ENCODE data around the gene MKLN1. TPM values are rescaled to one million over a fixed set of nuclear protein-coding genes. Genes with fewer than 3 reads are reported as not detected.

MKLN1 gene
- total RNA-seq, 3 donors from 2014 or later = 78.1 to 113 (median 80.3) TPM

DNA sequence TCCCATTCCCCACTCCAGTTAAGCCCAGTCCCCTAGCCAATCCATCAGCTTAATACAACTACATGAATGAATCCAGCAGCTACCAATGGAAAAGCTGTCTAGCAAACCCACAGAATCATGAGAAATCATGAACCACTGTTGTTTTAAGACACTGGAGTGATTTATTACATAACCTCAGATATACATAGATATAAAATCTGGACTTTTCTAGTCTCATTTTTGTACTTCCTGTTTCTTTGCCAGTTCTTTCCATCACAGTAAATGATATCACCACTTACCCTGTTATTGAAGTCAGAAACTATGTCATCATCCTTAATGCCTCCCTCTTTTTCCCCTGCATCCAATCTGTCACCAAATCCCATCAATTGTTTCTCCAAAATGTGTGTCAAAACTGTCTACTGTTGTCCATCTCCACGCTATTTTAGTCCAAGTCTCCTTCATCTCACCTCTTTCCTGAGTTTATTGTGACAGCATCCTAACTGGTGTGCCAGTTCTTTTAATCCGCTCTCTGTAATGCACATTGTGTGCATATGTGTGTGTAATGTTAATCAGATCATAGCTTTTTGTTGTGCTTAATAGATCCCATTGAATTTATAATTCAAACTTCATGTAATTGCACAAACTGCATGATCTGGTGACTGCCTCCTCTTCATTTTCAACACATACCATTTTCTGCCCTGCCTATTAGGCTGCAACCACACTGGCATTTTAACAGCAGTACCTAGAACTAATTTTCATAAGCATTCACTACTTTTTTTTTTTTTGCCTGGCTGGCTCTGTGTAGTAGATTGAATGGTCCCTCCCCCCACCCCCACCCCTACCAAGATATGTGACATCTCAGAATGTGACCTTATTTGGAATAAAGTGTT lies 56.0 kb downstream of the MKLN1 start:
- intact Hi-C loops (cut with DNase I; ENCODE audit: low total_unique reads) = no loop called here
- H3K9me3 ChIP-seq = no peaks in the 10 kb centered on the region
- no peaks in the 10 kb centered on the region for H3K36me3 ChIP-seq
- no peaks in the 10 kb centered on the region for H3K4me1 ChIP-seq
- no peak for TF ChIP-seq POLR2A (IDR thresholded peaks at IDR 0.05)
- no peak for TF ChIP-seq POLR2AphosphoS5 (IDR thresholded peaks at IDR 0.05)
- TF ChIP-seq, protein P1, sequence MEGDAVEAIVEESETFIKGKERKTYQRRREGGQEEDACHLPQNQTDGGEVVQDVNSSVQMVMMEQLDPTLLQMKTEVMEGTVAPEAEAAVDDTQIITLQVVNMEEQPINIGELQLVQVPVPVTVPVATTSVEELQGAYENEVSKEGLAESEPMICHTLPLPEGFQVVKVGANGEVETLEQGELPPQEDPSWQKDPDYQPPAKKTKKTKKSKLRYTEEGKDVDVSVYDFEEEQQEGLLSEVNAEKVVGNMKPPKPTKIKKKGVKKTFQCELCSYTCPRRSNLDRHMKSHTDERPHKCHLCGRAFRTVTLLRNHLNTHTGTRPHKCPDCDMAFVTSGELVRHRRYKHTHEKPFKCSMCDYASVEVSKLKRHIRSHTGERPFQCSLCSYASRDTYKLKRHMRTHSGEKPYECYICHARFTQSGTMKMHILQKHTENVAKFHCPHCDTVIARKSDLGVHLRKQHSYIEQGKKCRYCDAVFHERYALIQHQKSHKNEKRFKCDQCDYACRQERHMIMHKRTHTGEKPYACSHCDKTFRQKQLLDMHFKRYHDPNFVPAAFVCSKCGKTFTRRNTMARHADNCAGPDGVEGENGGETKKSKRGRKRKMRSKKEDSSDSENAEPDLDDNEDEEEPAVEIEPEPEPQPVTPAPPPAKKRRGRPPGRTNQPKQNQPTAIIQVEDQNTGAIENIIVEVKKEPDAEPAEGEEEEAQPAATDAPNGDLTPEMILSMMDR (IDR thresholded peaks at IDR 0.05) = no peak
- no peaks in the 10 kb centered on the region for H3K27me3 ChIP-seq
- no peak overlapping the region for H3K4me3 ChIP-seq
- H3K27ac ChIP-seq = no peak overlapping the region
- DNase-seq (ENCODE audit: low spot score in 2 of 2) = no peak

DNA sequence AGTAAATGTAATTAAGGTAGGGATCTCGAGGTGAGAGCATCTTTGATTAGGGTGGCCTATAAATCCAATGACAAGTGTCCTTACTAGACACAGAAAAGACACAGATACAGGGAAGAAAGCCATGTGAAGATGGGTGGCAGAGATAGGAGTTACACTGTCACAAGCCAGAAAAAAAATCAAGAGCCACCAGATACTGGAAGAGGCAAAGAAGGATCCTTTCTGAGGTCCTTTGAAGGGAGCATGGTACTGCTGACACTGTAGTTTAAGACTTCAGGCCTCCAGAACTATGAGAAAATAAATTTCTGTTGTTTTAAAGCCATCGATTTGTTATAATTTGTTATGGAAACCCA lies 56.6 kb downstream of the MKLN1 start:
- H3K9me3 ChIP-seq = no peaks in the 10 kb centered on the region
- H3K4me1 ChIP-seq = no peaks in the 10 kb centered on the region
- intact Hi-C loops (cut with DNase I; ENCODE audit: low total_unique reads) = no loop called here

DNA sequence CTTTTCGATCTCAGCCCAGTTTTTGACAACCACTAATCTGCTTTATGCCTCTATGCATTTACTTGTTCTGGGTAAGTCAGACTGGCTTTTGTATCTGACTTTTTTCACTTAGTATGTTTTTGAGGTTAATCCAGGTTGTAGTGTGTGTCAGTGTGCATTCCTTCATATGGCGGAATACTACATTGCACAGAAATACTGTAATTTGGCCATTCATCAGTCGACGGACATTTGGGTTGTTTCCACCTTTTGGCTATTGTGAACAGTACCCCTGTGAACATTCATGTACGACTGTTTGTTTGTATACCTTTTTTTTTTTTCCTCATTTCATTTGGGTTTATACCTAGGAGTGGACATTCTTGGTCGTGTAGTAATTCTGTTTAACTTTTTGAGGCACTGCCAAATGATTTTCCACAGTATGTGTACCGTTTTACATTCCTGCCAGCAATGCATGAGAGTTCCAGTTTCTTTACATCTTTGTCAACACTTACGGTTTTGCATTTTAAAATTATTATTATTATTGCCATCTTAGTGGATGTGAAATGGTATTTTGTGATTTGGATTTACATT lies 57.4 kb downstream of the MKLN1 start:
- DNase-seq (ENCODE audit: low spot score in 2 of 2) = no peak
- Histone ChIP-seq H3K36me3 (no peaks in the 10 kb centered on the region), H3K4me3 (no peak overlapping the region), H3K27me3 (no peaks in the 10 kb centered on the region), H3K9me3 (no peaks in the 10 kb centered on the region), H3K4me1 (no peaks in the 10 kb centered on the region), H3K27ac (no peak overlapping the region)
- intact Hi-C loops (cut with DNase I; ENCODE audit: low total_unique reads) = no loop called here
- TF ChIP-seq POLR2A (IDR thresholded peaks at IDR 0.05) = no peak
- TF ChIP-seq POLR2AphosphoS5 (IDR thresholded peaks at IDR 0.05) = no peak
- TF ChIP-seq, protein P1 (IDR thresholded peaks at IDR 0.05) = no peak

More for the DNA sequence above, 56.6 kb downstream of the MKLN1 start:
- TF ChIP-seq POLR2AphosphoS5 (IDR thresholded peaks at IDR 0.05) (no peak), POLR2A (IDR thresholded peaks at IDR 0.05) (no peak)
- TF ChIP-seq, protein P1 (IDR thresholded peaks at IDR 0.05) = no peak
- Histone ChIP-seq H3K36me3 (no peaks in the 10 kb centered on the region), H3K27me3 (no peaks in the 10 kb centered on the region), H3K27ac (no peak overlapping the region), H3K4me3 (no peak overlapping the region)
- DNase-seq (ENCODE audit: low spot score in 2 of 2) = no peak

- H3K27me3 ChIP-seq = no peaks in the 10 kb centered on the region
- H3K36me3 ChIP-seq = no peaks in the 10 kb centered on the region
- H3K27ac ChIP-seq = no peak overlapping the region
- no peaks in the 10 kb centered on the region for H3K9me3 ChIP-seq
- H3K4me3 ChIP-seq = no peak overlapping the region
- TF ChIP-seq POLR2AphosphoS5 (IDR thresholded peaks at IDR 0.05) (no peak), POLR2A (IDR thresholded peaks at IDR 0.05) (no peak)
- TF ChIP-seq, protein P1 (IDR thresholded peaks at IDR 0.05) = no peak
- intact Hi-C loops (cut with DNase I; ENCODE audit: low total_unique reads) = no loop called here
- no peak for DNase-seq (ENCODE audit: low spot score in 2 of 2)
- no peaks in the 10 kb centered on the region for H3K4me1 ChIP-seq
These were observed 60.5 kb downstream of the MKLN1 start for GRCh38 chr7:131388126-131388525.

- Histone ChIP-seq H3K27me3 (no peaks in the 10 kb centered on the region), H3K27ac (no peak overlapping the region), H3K4me1 (no peaks in the 10 kb centered on the region), H3K9me3 (no peaks in the 10 kb centered on the region), H3K4me3 (no peak overlapping the region), H3K36me3 (no peaks in the 10 kb centered on the region)
- no peak for TF ChIP-seq POLR2AphosphoS5 (IDR thresholded peaks at IDR 0.05)
- no peak for TF ChIP-seq POLR2A (IDR thresholded peaks at IDR 0.05)
- TF ChIP-seq, protein P1 (IDR thresholded peaks at IDR 0.05) = no peak
- intact Hi-C loops (cut with DNase I; ENCODE audit: low total_unique reads) = no loop called here
- DNase-seq (ENCODE audit: low spot score in 2 of 2) = no peak
These were observed 62.6 kb downstream of the MKLN1 start for GRCh38 chr7:131390275-131390674.
